BLaER1 treated with 17β-estradiol and CSF1 and Interleukin-3, amounts not matched to agents 10 nM and 100 nM (cell line): ENCODE measurements around the gene HS3ST4.

Experiments
- H3K27ac ChIP-seq, 11 experiments: shearing (Covaris generic); formaldehyde crosslinking; 2 replicates each; pipeline ENCODE4 v1.8.1; 2022
- H3K27me3 ChIP-seq, 11 experiments: shearing (Covaris generic); formaldehyde crosslinking; 2 replicates each; pipeline ENCODE4 v1.8.1; 2022
- H3K36me3 ChIP-seq, 11 experiments: shearing (Covaris generic); formaldehyde crosslinking; 2 replicates each; pipeline ENCODE4 v1.8.1; 2022
- H3K4me1 ChIP-seq, 10 experiments: shearing (Covaris generic); formaldehyde crosslinking; 2 replicates each; pipeline ENCODE4 v1.8.1; 2022
- H3K4me2 ChIP-seq, 11 experiments: shearing (Covaris generic); formaldehyde crosslinking; 2 replicates each; pipeline ENCODE4 v1.8.1; 2022
- H3K4me3 ChIP-seq, 10 experiments: shearing (Covaris generic); formaldehyde crosslinking; 2 replicates each; pipeline ENCODE4 v1.8.1; 2022
- H3K9ac ChIP-seq, 11 experiments: shearing (Covaris generic); formaldehyde crosslinking; 2 replicates each; pipeline ENCODE4 v1.8.1; 2022
- H3K9me3 ChIP-seq, 11 experiments: shearing (Covaris generic); formaldehyde crosslinking; replicated peaks in 1 of 11; 2 replicates each; pipeline ENCODE4 v1.8.1; 2022
- H4K20me1 ChIP-seq, 11 experiments: shearing (Covaris generic); formaldehyde crosslinking; 2 replicates each; pipeline ENCODE4 v1.8.1; 2022
- Cebpa-rat ChIP-seq, 11 experiments: shearing (Covaris generic); IDR thresholded peaks; 2 replicates each; pipeline ENCODE4 v1.8.1; 2022

Gene HS3ST4

GRCh38 chr16:26161461-26162180 lies 469.9 kb downstream of the HS3ST4 start:
- Histone ChIP-seq H3K4me3 (no peak overlapping the region), H3K36me3 (no peaks in the 10 kb centered on the region), H3K4me2 (no peak overlapping the region), H3K27ac (no peak overlapping the region), H3K27me3 (no peaks in the 10 kb centered on the region), H3K9me3 (peaks cover 7 to 36% (median 15%) of the 10 kb centered on the region in 11 experiments; a peak in 19 of 22 replicates), H3K9ac (no peak overlapping the region), H4K20me1 (no peaks in the 10 kb centered on the region), H3K4me1 (peaks cover 12 to 29% (median 19%) of the 10 kb centered on the region in 10 experiments; a peak in 19 of 20 replicates)
- TF ChIP-seq Cebpa-rat (IDR thresholded peaks at IDR 0.05): no peak

- Histone ChIP-seq H3K4me2 (no peak overlapping the region), H3K36me3 (no peaks in the 10 kb centered on the region), H3K4me3 (no peak overlapping the region), H3K27ac (no peak overlapping the region), H3K9ac (no peak overlapping the region), H3K4me1 (peaks cover 0 to 3% (median 0%) of the 10 kb centered on the region in 10 experiments; a peak in 2 of 20 replicates), H4K20me1 (no peaks in the 10 kb centered on the region), H3K9me3 (peaks cover 0 to 5% (median 0%) of the 10 kb centered on the region in 11 experiments; a peak in 1 of 22 replicates), H3K27me3 (no peaks in the 10 kb centered on the region)
- no peak for TF ChIP-seq Cebpa-rat (IDR thresholded peaks at IDR 0.05)
These were observed 477.7 kb downstream of the HS3ST4 start for GRCh38 chr16:26169473-26169872.

- TF ChIP-seq Cebpa-rat (IDR thresholded peaks at IDR 0.05): no peak
- Histone ChIP-seq H3K36me3 (no peaks in the 10 kb centered on the region), H3K4me1 (peaks cover 0 to 19% (median 10%) of the 10 kb centered on the region in 10 experiments; a peak in 11 of 20 replicates), H3K27me3 (no peaks in the 10 kb centered on the region), H3K9ac (no peak overlapping the region), H4K20me1 (no peaks in the 10 kb centered on the region), H3K27ac (no peak overlapping the region), H3K9me3 (peaks cover 0 to 13% (median 0%) of the 10 kb centered on the region in 11 experiments; a peak in 1 of 22 replicates), H3K4me2 (peak overlapping the region in 6 of 11 experiments; percentile 1 to 25 (median 14); a peak in 8 of 22 replicates), H3K4me3 (no peak overlapping the region)
These were observed 484.2 kb downstream of the HS3ST4 start for GRCh38 chr16:26175944-26176343.

GRCh38 chr16:26177438-26177837 lies 485.7 kb downstream of the HS3ST4 start:
- Histone ChIP-seq H4K20me1 (no peaks in the 10 kb centered on the region), H3K4me1 (peaks cover 0 to 19% (median 10%) of the 10 kb centered on the region in 10 experiments; a peak in 11 of 20 replicates), H3K27ac (no peak overlapping the region), H3K9ac (no peak overlapping the region), H3K27me3 (no peaks in the 10 kb centered on the region), H3K36me3 (no peaks in the 10 kb centered on the region), H3K9me3 (peaks cover 0 to 25% (median 0%) of the 10 kb centered on the region in 11 experiments; a peak in 7 of 22 replicates), H3K4me2 (no peak overlapping the region), H3K4me3 (no peak overlapping the region)
- TF ChIP-seq Cebpa-rat (IDR thresholded peaks at IDR 0.05): no peak

DNA sequence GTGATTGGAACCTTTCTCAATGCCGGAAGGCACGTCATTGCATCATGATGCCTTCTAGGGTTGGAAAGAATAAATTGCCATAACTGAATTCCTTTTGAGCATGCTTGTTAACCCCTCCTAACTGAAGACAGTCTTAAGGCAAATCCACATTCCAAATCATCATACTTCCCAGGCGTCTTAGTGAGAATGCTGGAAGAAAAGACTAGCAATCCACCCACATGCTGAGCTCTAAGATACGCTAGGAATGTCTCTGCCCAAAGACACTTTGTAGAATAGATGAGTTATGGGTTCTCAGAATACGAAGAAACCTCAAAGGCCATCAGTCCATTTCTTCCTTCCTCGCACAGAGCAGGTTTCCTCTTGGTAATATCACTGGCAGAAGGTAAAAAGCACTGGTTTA lies 486.5 kb downstream of the HS3ST4 start:
- H3K4me2 ChIP-seq: no peak overlapping the region
- H3K9me3 ChIP-seq: peaks cover 0 to 25% (median 0%) of the 10 kb centered on the region in 11 experiments; a peak in 7 of 22 replicates
- no peaks in the 10 kb centered on the region for H4K20me1 ChIP-seq
- no peak for TF ChIP-seq Cebpa-rat (IDR thresholded peaks at IDR 0.05)
- no peak overlapping the region for H3K4me3 ChIP-seq
- H3K36me3 ChIP-seq: no peaks in the 10 kb centered on the region
- no peaks in the 10 kb centered on the region for H3K27me3 ChIP-seq
- peaks cover 0 to 19% (median 10%) of the 10 kb centered on the region in 10 experiments; a peak in 11 of 20 replicates for H3K4me1 ChIP-seq
- H3K27ac ChIP-seq: no peak overlapping the region
- no peak overlapping the region for H3K9ac ChIP-seq

DNA sequence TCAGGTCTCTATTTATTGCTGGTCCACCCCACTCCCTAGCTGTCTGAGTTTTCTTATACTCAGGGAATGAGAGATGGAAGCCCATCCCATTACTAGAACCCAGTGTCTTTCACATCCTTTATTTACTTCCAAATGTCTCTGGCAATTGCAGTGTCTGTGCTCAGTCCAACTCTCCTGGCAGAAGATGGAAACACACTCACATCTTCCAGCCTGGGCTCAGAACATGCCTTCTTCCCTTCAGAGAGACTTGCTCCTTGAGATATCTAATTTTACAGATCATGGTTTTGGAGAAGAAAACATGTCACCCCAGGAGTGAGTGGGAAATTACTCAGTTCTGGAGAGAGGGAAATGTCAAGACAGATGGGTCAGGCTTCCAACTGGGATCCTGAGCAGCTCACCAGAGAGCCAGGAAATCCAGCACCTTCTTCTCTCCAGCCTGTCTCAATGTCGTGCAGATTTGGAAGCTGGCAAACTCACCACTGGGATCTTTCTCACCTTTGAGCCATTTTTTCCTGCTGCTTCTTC lies 494.4 kb downstream of the HS3ST4 start:
- Histone ChIP-seq H3K4me1 (no peaks in the 10 kb centered on the region), H3K9me3 (peaks cover 0 to 12% (median 0%) of the 10 kb centered on the region in 11 experiments; a peak in 6 of 22 replicates), H3K4me2 (no peak overlapping the region), H3K9ac (no peak overlapping the region), H3K27me3 (no peaks in the 10 kb centered on the region), H3K27ac (no peak overlapping the region), H3K4me3 (no peak overlapping the region), H4K20me1 (no peaks in the 10 kb centered on the region), H3K36me3 (no peaks in the 10 kb centered on the region)
- TF ChIP-seq Cebpa-rat (IDR thresholded peaks at IDR 0.05): no peak
